Panc1 (cell line): ENCODE measurements around the gene GLB1L2. TPM values are rescaled to one million over a fixed set of nuclear protein-coding genes. Genes with fewer than 3 reads are reported as not detected.
"Not testable (repeated sequence)": the region's sequence is repeated elsewhere in the genome, so short reads cannot be mapped to it uniquely, and the experiment has no call there.

Experiments
- ATAC-seq: fragments of 200-7000 bp; cut with Tn5 transposase; 2 replicates; pipeline ENCODE4 v1.9.1; 2020; ENCODE audit warnings: mild to moderate bottlenecking, moderate library complexity
- BruUV-seq: library from RNA; stranded (reverse); fragments of 400-500 nt; replicated peaks from 2 replicates; lab custom pipeline; 2021; lab: Mats Ljungman, UMichigan
- CTCF ChIA-PET: fragments of 300-600 bp; sonication (Branson Sonifier 250); formaldehyde crosslinking; loops from one replicate; lab custom pipeline; 2022; ENCODE audit warnings: antibody characterized with exemption; lab: Charles Lee
- POLR2A ChIA-PET: fragments of 300-600 bp; sonication (Branson Sonifier 250); formaldehyde crosslinking; loops from one replicate; lab custom pipeline; 2022; ENCODE audit warnings: antibody characterized with exemption; lab: Charles Lee
- DNase-seq: peaks from one replicate; pipeline ENCODE4 v3.0.0-alpha.2; 2010; ENCODE audit warnings: low read depth, low spot score
- H3K27ac ChIP-seq: 2 replicates; pipeline ENCODE4 v1.5.1; 2011; ENCODE audit warnings: mild to moderate bottlenecking, low read length, inconsistent platforms
- H3K27me3 ChIP-seq: fragments of 200-500 bp; sonication (Bioruptor generic); 2 replicates; pipeline ENCODE4 v1.6.0; 2014; ENCODE audit warnings: low read length, inconsistent platforms; ENCODE audit not compliant: control insufficient read depth, insufficient read depth
- H3K36me3 ChIP-seq: fragments of 200-500 bp; sonication (Bioruptor generic); 2 replicates; pipeline ENCODE4 v1.5.1; 2014; ENCODE audit warnings: inconsistent platforms, mild to moderate bottlenecking, low read length, moderate library complexity; ENCODE audit not compliant: control insufficient read depth, insufficient read depth
- H3K4me1 ChIP-seq: 2 replicates; pipeline ENCODE4 v1.5.1; 2011; ENCODE audit warnings: inconsistent platforms, mild to moderate bottlenecking, low read length, moderate library complexity; ENCODE audit not compliant: control insufficient read depth, insufficient read depth
- H3K4me3 ChIP-seq, 2 experiments: 2 replicates each; pipeline ENCODE4 v1.5.1; 2011 to 2012; ENCODE audit warnings: low read depth in 2 of 2, low read length in 2 of 2, mild to moderate bottlenecking in 2 of 2, inconsistent platforms in 1 of 2, moderate library complexity in 1 of 2
- H3K9me3 ChIP-seq: fragments of 200-500 bp; sonication (Bioruptor generic); 2 replicates; pipeline ENCODE4 v1.5.1; 2014; ENCODE audit warnings: low read depth, mild to moderate bottlenecking, inconsistent platforms, low read length, moderate library complexity; ENCODE audit not compliant: control insufficient read depth, insufficient read depth
- POLR2AphosphoS5 ChIP-seq: IDR thresholded peaks from 2 replicates; pipeline ENCODE4 v1.6.1; 2012; ENCODE audit warnings: mild to moderate bottlenecking, low read depth, low read length, moderate library complexity
- SIN3A ChIP-seq: IDR thresholded peaks from 2 replicates; pipeline ENCODE4 v1.6.1; 2012; ENCODE audit warnings: low read depth, mild to moderate bottlenecking, low read length, moderate library complexity, borderline replicate concordance; ENCODE audit not compliant: insufficient read depth
- TCF7L2 ChIP-seq: IDR thresholded peaks from 2 replicates; pipeline ENCODE4 v1.6.1; 2011; ENCODE audit warnings: mild to moderate bottlenecking, low read depth, low read length, inconsistent platforms
- in situ Hi-C: cut with HindIII; loops from 2 replicates; pipeline ENCODE4 v1.10.0; 2016; ENCODE audit warnings: low sequenced_read_pairs, low pct_unique_long_range_greater_than_20kb
- intact Hi-C: fragments of 100-400 bp; cut with micrococcal nuclease; formaldehyde crosslinking; loops from one replicate; pipeline ENCODE4 v1.10.0; 2022; ENCODE audit not compliant: unreplicated experiment
- total RNA-seq: library from RNA; stranded (reverse); gene quantifications from one replicate; pipeline ENCODE4 v1.2.1, GENCODE V29; 2021; ENCODE audit not compliant: unreplicated experiment
- TF ChIP-seq, protein P1 (sequence below), 2 experiments: IDR thresholded peaks; 2 replicates each; pipeline ENCODE4 v1.6.1; 2011 to 2012; ENCODE audit warnings: low read depth in 2 of 2, control low read depth in 1 of 2, low read length in 1 of 2, mild to moderate bottlenecking in 1 of 2, moderate library complexity in 1 of 2; ENCODE audit not compliant: insufficient read depth in 1 of 2
- TF ChIP-seq, protein P2 (sequence below): fragments of 450-650 bp; IDR thresholded peaks from 2 replicates; pipeline ENCODE4 v1.5.1; 2017; ENCODE audit warnings: mild to moderate bottlenecking

Gene GLB1L2
- total RNA-seq, 1 experiment from 2014 or later = 10.4 TPM

DNA sequence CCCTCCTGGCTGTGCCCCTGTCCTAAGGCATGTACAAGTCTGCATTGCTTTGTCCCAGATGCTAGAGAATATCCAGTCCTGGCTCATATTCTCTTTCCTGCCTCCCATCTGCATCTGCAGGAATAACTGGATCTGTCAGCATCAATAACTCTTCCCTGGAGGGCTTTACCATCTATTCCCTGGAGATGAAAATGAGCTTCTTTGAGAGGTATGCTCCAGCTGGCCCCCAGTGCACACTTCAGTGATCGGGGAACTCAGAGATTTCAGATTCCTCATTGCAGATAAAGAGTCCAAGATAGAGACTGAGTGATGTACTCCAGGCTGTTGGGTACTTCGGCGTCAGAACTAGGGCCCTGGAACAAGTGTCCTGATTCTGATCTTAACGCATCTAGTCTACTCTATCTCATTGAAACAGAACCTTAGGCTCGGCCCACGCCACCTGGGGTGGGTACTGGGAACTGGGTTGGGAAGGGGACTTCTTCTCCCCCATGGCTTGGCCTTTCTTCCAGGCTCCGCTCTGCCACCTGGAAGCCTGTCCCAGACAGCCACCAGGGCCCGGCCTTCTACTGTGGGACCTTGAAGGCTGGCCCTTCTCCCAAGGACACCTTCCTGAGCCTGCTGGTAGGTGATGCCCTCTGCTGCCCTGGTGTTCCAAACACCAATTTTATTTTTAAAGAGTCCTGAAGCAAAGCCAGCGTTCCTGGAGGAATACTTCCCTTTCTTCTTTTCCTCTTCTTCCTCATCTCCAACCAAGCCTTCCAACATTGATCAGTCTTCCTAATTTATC lies 17.8 kb upstream of the GLB1L2 start:
- TF ChIP-seq POLR2AphosphoS5 = no peak
- TF ChIP-seq, protein P1, sequence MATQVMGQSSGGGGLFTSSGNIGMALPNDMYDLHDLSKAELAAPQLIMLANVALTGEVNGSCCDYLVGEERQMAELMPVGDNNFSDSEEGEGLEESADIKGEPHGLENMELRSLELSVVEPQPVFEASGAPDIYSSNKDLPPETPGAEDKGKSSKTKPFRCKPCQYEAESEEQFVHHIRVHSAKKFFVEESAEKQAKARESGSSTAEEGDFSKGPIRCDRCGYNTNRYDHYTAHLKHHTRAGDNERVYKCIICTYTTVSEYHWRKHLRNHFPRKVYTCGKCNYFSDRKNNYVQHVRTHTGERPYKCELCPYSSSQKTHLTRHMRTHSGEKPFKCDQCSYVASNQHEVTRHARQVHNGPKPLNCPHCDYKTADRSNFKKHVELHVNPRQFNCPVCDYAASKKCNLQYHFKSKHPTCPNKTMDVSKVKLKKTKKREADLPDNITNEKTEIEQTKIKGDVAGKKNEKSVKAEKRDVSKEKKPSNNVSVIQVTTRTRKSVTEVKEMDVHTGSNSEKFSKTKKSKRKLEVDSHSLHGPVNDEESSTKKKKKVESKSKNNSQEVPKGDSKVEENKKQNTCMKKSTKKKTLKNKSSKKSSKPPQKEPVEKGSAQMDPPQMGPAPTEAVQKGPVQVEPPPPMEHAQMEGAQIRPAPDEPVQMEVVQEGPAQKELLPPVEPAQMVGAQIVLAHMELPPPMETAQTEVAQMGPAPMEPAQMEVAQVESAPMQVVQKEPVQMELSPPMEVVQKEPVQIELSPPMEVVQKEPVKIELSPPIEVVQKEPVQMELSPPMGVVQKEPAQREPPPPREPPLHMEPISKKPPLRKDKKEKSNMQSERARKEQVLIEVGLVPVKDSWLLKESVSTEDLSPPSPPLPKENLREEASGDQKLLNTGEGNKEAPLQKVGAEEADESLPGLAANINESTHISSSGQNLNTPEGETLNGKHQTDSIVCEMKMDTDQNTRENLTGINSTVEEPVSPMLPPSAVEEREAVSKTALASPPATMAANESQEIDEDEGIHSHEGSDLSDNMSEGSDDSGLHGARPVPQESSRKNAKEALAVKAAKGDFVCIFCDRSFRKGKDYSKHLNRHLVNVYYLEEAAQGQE (IDR thresholded peaks at IDR 0.05; ENCODE audit: insufficient read depth in 1 of 2, low read depth in 2 of 2, low read length in 1 of 2) = no peak
- TF ChIP-seq, protein P2, sequence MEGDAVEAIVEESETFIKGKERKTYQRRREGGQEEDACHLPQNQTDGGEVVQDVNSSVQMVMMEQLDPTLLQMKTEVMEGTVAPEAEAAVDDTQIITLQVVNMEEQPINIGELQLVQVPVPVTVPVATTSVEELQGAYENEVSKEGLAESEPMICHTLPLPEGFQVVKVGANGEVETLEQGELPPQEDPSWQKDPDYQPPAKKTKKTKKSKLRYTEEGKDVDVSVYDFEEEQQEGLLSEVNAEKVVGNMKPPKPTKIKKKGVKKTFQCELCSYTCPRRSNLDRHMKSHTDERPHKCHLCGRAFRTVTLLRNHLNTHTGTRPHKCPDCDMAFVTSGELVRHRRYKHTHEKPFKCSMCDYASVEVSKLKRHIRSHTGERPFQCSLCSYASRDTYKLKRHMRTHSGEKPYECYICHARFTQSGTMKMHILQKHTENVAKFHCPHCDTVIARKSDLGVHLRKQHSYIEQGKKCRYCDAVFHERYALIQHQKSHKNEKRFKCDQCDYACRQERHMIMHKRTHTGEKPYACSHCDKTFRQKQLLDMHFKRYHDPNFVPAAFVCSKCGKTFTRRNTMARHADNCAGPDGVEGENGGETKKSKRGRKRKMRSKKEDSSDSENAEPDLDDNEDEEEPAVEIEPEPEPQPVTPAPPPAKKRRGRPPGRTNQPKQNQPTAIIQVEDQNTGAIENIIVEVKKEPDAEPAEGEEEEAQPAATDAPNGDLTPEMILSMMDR = no peak
- no peak for DNase-seq
- intact Hi-C loops (no loop called here), in situ Hi-C loops (no loop called here)
- Histone ChIP-seq H3K4me1 (no peaks in the 10 kb centered on the region), H3K9me3 (peaks cover 8% of the 10 kb centered on the region; the same call in 1 of the 2 replicates), H3K4me3 (no peak overlapping the region), H3K36me3 (no peaks in the 10 kb centered on the region), H3K27ac (no peak overlapping the region), H3K27me3 (peaks cover 22% of the 10 kb centered on the region)
- ATAC-seq = no peak
- BruUV-seq = no TSS peak
- POLR2A ChIA-PET = no interaction called here
- CTCF ChIA-PET = no interaction called here

DNA sequence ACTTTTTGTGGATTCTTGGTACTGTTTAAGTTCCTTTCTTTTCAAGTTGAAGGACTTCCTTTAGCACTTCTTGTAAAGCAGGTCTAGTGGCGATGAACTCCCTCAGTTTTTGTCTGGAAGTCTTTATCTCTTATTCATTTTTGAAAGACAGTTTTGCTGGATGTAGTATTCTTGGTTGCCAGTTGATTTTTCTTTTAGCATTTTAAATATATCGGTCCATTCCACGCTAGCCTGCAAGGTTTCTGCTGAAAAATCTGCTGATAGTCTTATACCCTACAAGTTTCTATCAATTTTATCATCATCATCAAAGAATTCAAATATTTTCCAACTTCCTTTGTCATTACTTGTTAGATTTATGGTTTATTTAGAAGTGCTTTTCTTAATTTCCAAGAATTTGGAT lies 14.7 kb upstream of the GLB1L2 start:
- peaks cover 22% of the 10 kb centered on the region for H3K27me3 ChIP-seq
- intact Hi-C loops = no loop called here
- no peak overlapping the region for H3K27ac ChIP-seq
- in situ Hi-C loops = no loop called here
- no peaks in the 10 kb centered on the region for H3K36me3 ChIP-seq
- no TSS peak for BruUV-seq
- no peak overlapping the region for H3K4me3 ChIP-seq
- CTCF ChIA-PET = interaction anchor here (0.5 kb wide), 1 partner anchor 38 kb away, joined by 5 read pairs; no protein-coding TSS in a partner anchor
- no peaks in the 10 kb centered on the region for H3K4me1 ChIP-seq
- ATAC-seq (no peak), DNase-seq (no peak)
- H3K9me3 ChIP-seq = peaks cover 8% of the 10 kb centered on the region; the same call in 1 of the 2 replicates
- POLR2A ChIA-PET = no interaction called here
- TF ChIP-seq POLR2AphosphoS5 (no peak), SIN3A (no peak), TCF7L2 (no peak)
- TF ChIP-seq, protein P2 = no peak
- TF ChIP-seq, protein P1 (IDR thresholded peaks at IDR 0.05; ENCODE audit: insufficient read depth in 1 of 2, low read depth in 2 of 2, low read length in 1 of 2) = no peak

DNA sequence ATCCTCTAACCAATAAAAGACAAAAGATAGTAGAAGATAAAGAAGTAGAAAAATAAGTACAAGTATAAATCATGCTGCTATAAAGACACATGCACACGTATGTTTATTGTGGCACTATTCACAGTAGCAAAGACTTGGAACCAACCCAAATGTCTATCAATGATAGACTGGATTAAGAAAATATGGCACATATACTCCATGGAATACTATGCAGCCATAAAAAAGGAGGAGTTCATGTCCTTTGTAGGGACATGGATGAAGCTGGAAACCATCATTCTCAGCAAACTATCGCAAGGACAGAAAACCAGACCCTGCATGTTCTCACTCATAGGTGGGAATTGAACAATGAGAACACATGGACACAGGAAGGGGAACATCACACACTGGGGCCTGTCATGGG lies 10.4 kb upstream of the GLB1L2 start:
- ATAC-seq, H3K4me1 ChIP-seq, H3K4me3 ChIP-seq, intact Hi-C loops, DNase-seq, H3K9me3 ChIP-seq, H3K27ac ChIP-seq, in situ Hi-C loops, BruUV-seq, H3K36me3 ChIP-seq, CTCF ChIA-PET, POLR2A ChIA-PET, H3K27me3 ChIP-seq: not testable (repeated sequence)
